PC-3 (cell line): ENCODE data around the gene FSTL4. TPM values are rescaled to one million over a fixed set of nuclear protein-coding genes. Genes with fewer than 3 reads are reported as not detected.

ENCODE experiments used
- ATAC-seq: fragments of 200-7000 bp; cut with Tn5 transposase; 2 replicates; pipeline ENCODE4 v1.9.1; 2020; ENCODE audit warnings: mild to moderate bottlenecking, moderate library complexity
- BruUV-seq: library from RNA; stranded (reverse); fragments of 400-500 nt; replicated peaks from 2 replicates; lab custom pipeline; 2021; lab: Mats Ljungman, UMichigan
- CTCF ChIA-PET: fragments of 300-600 bp; sonication (Branson Sonifier 250); formaldehyde crosslinking; loops from one replicate; lab custom pipeline; 2022; ENCODE audit warnings: antibody characterized with exemption; lab: Charles Lee
- POLR2A ChIA-PET: fragments of 300-600 bp; sonication (Branson Sonifier 250); formaldehyde crosslinking; loops from one replicate; lab custom pipeline; 2022; ENCODE audit warnings: antibody characterized with exemption; ENCODE audit not compliant: unreplicated experiment; lab: Charles Lee
- DNase-seq: peaks from one replicate; pipeline ENCODE4 v3.0.0-alpha.2; 2015
- H2AFZ ChIP-seq: fragments of 300-600 bp; sonication (generic); 2 replicates; pipeline ENCODE4 v1.6.0; 2016; ENCODE audit warnings: antibody characterized with exemption, low read length
- H3F3A ChIP-seq: fragments of 300-600 bp; sonication (generic); one replicate; pipeline ENCODE4 v1.6.0; 2017; ENCODE audit warnings: antibody characterized with exemption, low read length, control low read depth, mild to moderate bottlenecking; ENCODE audit not compliant: unreplicated experiment
- H3K27ac ChIP-seq: fragments of 300-600 bp; sonication (generic); 2 replicates; pipeline ENCODE4 v1.5.1; 2016; ENCODE audit warnings: mild to moderate bottlenecking, low read length
- H3K27me3 ChIP-seq: fragments of 300-600 bp; sonication (generic); 2 replicates; pipeline ENCODE4 v1.6.1; 2016; ENCODE audit warnings: low read length, mixed read lengths
- H3K36me3 ChIP-seq: fragments of 300-600 bp; sonication (generic); 2 replicates; pipeline ENCODE4 v1.6.1; 2016; ENCODE audit warnings: low read depth, mixed run types, low read length, mixed read lengths
- H3K4me1 ChIP-seq: fragments of 300-600 bp; sonication (generic); 2 replicates; pipeline ENCODE4 v1.5.1; 2016; ENCODE audit warnings: low read length; ENCODE audit not compliant: insufficient read depth
- H3K4me2 ChIP-seq: fragments of 300-600 bp; sonication (generic); 2 replicates; pipeline ENCODE4 v1.6.0; 2016; ENCODE audit warnings: low read length
- H3K4me3 ChIP-seq: fragments of 300-600 bp; sonication (generic); 2 replicates; pipeline ENCODE4 v1.5.1; 2016; ENCODE audit warnings: mild to moderate bottlenecking, low read length, mixed read lengths
- H3K79me2 ChIP-seq: fragments of 300-600 bp; sonication (generic); 2 replicates; pipeline ENCODE4 v1.6.1; 2017; ENCODE audit warnings: low read length, mixed read lengths
- H3K9ac ChIP-seq: fragments of 300-600 bp; sonication (generic); 2 replicates; pipeline ENCODE4 v1.6.0; 2016; ENCODE audit warnings: mild to moderate bottlenecking, low read length
- H3K9me2 ChIP-seq: fragments of 300-600 bp; sonication (generic); replicated peaks from 2 replicates; pipeline ENCODE4 v1.6.1; 2016; ENCODE audit warnings: mixed run types, low read length, mixed read lengths
- H3K9me3 ChIP-seq: fragments of 300-600 bp; sonication (generic); 2 replicates; pipeline ENCODE4 v1.6.1; 2016; ENCODE audit warnings: low read length, mixed read lengths
- H4K20me1 ChIP-seq: fragments of 300-600 bp; sonication (generic); 2 replicates; pipeline ENCODE4 v1.6.1; 2016; ENCODE audit warnings: low read length, mixed read lengths
- EZH2 ChIP-seq: fragments of 300-600 bp; sonication (generic); IDR thresholded peaks from one replicate; pipeline ENCODE4 v1.6.1; 2017; ENCODE audit warnings: antibody characterized with exemption, mild to moderate bottlenecking, low read length; ENCODE audit not compliant: unreplicated experiment
- EZH2phosphoT487 ChIP-seq: fragments of 300-600 bp; sonication (generic); IDR thresholded peaks from 2 replicates; pipeline ENCODE4 v1.6.1; 2018; ENCODE audit warnings: mild to moderate bottlenecking, antibody characterized with exemption, low read length, borderline replicate concordance
- intact Hi-C: fragments of 100-400 bp; cut with micrococcal nuclease; formaldehyde crosslinking; loops from 2 replicates; pipeline ENCODE4 v1.9.0; 2023
- total RNA-seq: library from RNA; depleted of rRNA; stranded (reverse); fragments of >200 nt; gene quantifications from 2 replicates; pipeline ENCODE4 v1.2.3, GENCODE V29; 2014
- TF ChIP-seq, protein P1 (sequence below): fragments of 300-600 bp; sonication (generic); conservative IDR thresholded peaks from 2 replicates; pipeline ENCODE4 v1.5.1; 2017; ENCODE audit warnings: antibody characterized with exemption, low read depth, mild to moderate bottlenecking, low read length

Gene FSTL4
- total RNA-seq, 1 experiment from 2014 or later = 4.2 TPM

DNA sequence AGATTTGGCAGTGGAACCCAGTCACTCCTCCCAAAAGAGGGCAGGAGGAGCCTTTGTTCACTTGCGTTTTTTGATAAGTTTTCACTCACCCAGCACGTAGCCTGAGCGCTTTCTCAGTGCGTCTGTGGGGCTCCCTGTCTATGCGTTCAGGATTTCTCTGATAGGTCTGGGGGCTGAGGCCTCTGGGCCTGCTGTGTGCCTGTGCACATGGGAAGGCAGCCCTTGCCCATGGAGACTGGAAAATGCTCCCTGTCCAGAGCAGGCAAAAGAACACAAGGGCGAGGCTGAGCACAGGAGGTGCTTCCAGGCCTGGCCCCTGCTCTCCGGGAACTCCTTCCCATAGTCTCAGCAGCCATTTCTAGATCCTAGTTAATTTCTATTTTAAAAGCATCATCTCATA lies 249.9 kb downstream of the FSTL4 start:
- no peak overlapping the region for H3K9ac ChIP-seq
- H3K4me2 ChIP-seq = no peak overlapping the region
- POLR2A ChIA-PET = no interaction called here
- no peak overlapping the region for H2AFZ ChIP-seq
- no peak for ATAC-seq
- H3K9me3 ChIP-seq = no peaks in the 10 kb centered on the region
- no peaks in the 10 kb centered on the region for H3K9me2 ChIP-seq
- H3K36me3 ChIP-seq = no peaks in the 10 kb centered on the region
- no peak for DNase-seq
- CTCF ChIA-PET = no interaction called here
- BruUV-seq = no TSS peak
- TF ChIP-seq EZH2phosphoT487 (no peak), EZH2 (no peak)
- TF ChIP-seq, protein P1, sequence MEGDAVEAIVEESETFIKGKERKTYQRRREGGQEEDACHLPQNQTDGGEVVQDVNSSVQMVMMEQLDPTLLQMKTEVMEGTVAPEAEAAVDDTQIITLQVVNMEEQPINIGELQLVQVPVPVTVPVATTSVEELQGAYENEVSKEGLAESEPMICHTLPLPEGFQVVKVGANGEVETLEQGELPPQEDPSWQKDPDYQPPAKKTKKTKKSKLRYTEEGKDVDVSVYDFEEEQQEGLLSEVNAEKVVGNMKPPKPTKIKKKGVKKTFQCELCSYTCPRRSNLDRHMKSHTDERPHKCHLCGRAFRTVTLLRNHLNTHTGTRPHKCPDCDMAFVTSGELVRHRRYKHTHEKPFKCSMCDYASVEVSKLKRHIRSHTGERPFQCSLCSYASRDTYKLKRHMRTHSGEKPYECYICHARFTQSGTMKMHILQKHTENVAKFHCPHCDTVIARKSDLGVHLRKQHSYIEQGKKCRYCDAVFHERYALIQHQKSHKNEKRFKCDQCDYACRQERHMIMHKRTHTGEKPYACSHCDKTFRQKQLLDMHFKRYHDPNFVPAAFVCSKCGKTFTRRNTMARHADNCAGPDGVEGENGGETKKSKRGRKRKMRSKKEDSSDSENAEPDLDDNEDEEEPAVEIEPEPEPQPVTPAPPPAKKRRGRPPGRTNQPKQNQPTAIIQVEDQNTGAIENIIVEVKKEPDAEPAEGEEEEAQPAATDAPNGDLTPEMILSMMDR = no peak
- intact Hi-C loops = no loop called here
- no peaks in the 10 kb centered on the region for H3K79me2 ChIP-seq
- no peak overlapping the region for H3K27ac ChIP-seq
- H3K4me1 ChIP-seq = no peaks in the 10 kb centered on the region
- no peaks in the 10 kb centered on the region for H3K27me3 ChIP-seq
- H3K4me3 ChIP-seq = no peak overlapping the region
- no peaks in the 10 kb centered on the region for H4K20me1 ChIP-seq
- no peaks in the 10 kb centered on the region for H3F3A ChIP-seq

DNA sequence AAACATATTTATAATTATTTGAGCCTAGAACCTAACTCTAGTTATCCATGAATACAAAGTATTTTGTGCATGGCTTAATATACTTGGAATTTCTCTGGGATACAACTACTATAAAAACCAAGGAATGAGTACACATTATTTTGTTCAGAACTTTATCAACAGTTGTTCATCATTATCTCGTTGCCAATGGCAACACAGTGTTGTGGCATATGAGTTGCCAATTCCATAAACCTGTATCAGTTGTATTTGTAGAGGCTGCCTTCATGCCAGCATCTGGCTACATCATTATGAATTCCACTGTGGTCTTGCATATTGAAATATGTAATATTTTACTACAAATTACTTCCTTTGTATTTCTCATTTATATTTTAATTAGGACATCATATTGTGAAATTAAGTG lies 250.4 kb downstream of the FSTL4 start:
- POLR2A ChIA-PET = no interaction called here
- no peak for DNase-seq
- Histone ChIP-seq H3K4me3 (no peak overlapping the region), H3K79me2 (no peaks in the 10 kb centered on the region), H3K27me3 (no peaks in the 10 kb centered on the region), H3K4me2 (no peak overlapping the region), H3K9me2 (no peaks in the 10 kb centered on the region), H4K20me1 (no peaks in the 10 kb centered on the region), H3K9ac (no peak overlapping the region), H3F3A (no peaks in the 10 kb centered on the region), H3K9me3 (no peaks in the 10 kb centered on the region), H3K4me1 (no peaks in the 10 kb centered on the region), H3K36me3 (no peaks in the 10 kb centered on the region), H2AFZ (no peak overlapping the region), H3K27ac (no peak overlapping the region)
- no TSS peak for BruUV-seq
- CTCF ChIA-PET = no interaction called here
- intact Hi-C loops = no loop called here
- ATAC-seq = no peak
- TF ChIP-seq EZH2 = no peak
- TF ChIP-seq EZH2phosphoT487 = no peak
- TF ChIP-seq, protein P1 = no peak

DNA sequence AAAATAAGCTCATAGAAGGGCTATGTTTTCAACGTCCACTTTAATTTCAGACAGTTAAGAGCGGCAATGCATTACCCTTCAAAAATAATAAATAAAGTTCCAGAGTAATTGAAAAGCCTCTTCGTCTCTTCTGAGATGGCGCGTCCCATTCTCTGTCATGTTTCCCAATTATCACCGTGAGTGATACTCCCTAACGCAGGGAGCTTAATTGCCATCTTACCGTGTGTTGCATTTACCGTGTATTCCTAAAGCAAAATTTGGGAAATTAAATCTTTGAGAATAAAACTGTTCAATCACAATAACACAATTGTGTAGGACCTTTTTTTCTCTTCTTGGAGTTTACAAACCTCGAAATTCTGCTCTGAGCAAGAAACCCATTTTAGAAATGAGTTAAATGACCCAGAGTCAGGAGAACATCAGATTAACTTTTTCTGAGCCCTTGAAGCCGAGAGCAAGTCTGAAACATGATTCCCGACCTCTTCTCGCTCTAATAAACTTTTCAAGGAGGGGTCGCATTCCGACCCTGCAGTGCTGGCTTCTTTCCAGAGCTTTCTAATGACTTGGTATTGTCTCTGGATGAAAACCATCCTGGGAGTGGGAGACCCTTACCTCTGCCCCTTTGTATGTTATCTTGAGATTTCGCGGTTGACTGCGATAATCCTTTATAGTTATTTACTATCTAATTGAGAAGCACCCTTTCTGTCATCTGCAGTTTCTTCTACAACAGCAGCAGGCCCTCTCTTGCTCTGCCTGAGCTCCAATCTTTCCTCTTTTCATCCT lies 251.5 kb downstream of the FSTL4 start:
- intact Hi-C loops = no loop called here
- Histone ChIP-seq H3K9me3 (no peaks in the 10 kb centered on the region), H3K27ac (no peak overlapping the region), H3K27me3 (no peaks in the 10 kb centered on the region), H3K4me3 (no peak overlapping the region), H3K9ac (no peak overlapping the region), H3K4me1 (no peaks in the 10 kb centered on the region), H3K9me2 (no peaks in the 10 kb centered on the region), H3F3A (no peaks in the 10 kb centered on the region), H3K36me3 (no peaks in the 10 kb centered on the region), H2AFZ (no peak overlapping the region), H3K4me2 (no peak overlapping the region), H3K79me2 (no peaks in the 10 kb centered on the region), H4K20me1 (no peaks in the 10 kb centered on the region)
- no peak for ATAC-seq
- ChIA-PET CTCF (no interaction called here), POLR2A (no interaction called here)
- TF ChIP-seq, protein P1 = no peak
- TF ChIP-seq EZH2 = no peak
- no peak for TF ChIP-seq EZH2phosphoT487
- no peak for DNase-seq
- BruUV-seq = no TSS peak
